PFSK-1 (cell line): ENCODE results near the gene IPO5.

Experiments
- FOXP2 ChIP-seq: optimal IDR thresholded peaks from 2 replicates; pipeline ENCODE3; 2011; ENCODE audit warnings: borderline replicate concordance, control low read depth, inconsistent platforms; ENCODE audit not compliant: insufficient read depth; ENCODE audit errors: extremely low read length, extremely low read depth
- POLR2AphosphoS5 ChIP-seq: IDR thresholded peaks from 2 replicates; pipeline ENCODE4 v1.6.1; 2012; ENCODE audit warnings: low read depth, mild to moderate bottlenecking, control low read depth, low read length, moderate library complexity
- REST ChIP-seq, 2 experiments: IDR thresholded peaks; 2 replicates each; pipeline versions ENCODE4 v1.6.1 to v1.8.0; 2011 to 2012; ENCODE audit warnings: low read depth in 2 of 2, low read length in 2 of 2, control low read depth in 1 of 2, inconsistent platforms in 1 of 2, mild to moderate bottlenecking in 1 of 2, moderate library complexity in 1 of 2; ENCODE audit not compliant: insufficient read depth in 1 of 2
- SIN3A ChIP-seq: IDR thresholded peaks from 2 replicates; pipeline ENCODE4 v1.6.1; 2012; ENCODE audit warnings: mild to moderate bottlenecking, low read length, moderate library complexity, borderline replicate concordance; ENCODE audit not compliant: insufficient read depth
- TAF1 ChIP-seq: IDR thresholded peaks from 2 replicates; pipeline ENCODE4 v1.6.1; 2012; ENCODE audit warnings: low read length, control low read depth, borderline replicate concordance; ENCODE audit not compliant: insufficient read depth

Gene IPO5

GRCh38 chr13:98022210-98022609 is 68.7 kb downstream of the IPO5 start:
- TF ChIP-seq SIN3A (no peak), POLR2AphosphoS5 (no peak), FOXP2 (no peak), REST (IDR thresholded peaks at IDR 0.05; ENCODE audit: insufficient read depth in 1 of 2, low read depth in 2 of 2, low read length in 2 of 2) (no peak), TAF1 (no peak)

GRCh38 chr13:98025480-98026025 is 72.1 kb downstream of the IPO5 start:
- TF ChIP-seq REST (IDR thresholded peaks at IDR 0.05; ENCODE audit: insufficient read depth in 1 of 2, low read depth in 2 of 2, low read length in 2 of 2) (no peak), POLR2AphosphoS5 (no peak), SIN3A (no peak), TAF1 (no peak)

GRCh38 chr13:98026457-98026857 is 73.0 kb downstream of the IPO5 start:
- TF ChIP-seq FOXP2 (no peak), TAF1 (no peak), POLR2AphosphoS5 (no peak), SIN3A (no peak), REST (IDR thresholded peaks at IDR 0.05; ENCODE audit: insufficient read depth in 1 of 2, low read depth in 2 of 2, low read length in 2 of 2) (no peak)

GRCh38 chr13:98032168-98032567 is 78.7 kb downstream of the IPO5 start:
- TF ChIP-seq REST (IDR thresholded peaks at IDR 0.05; ENCODE audit: insufficient read depth in 1 of 2, low read depth in 2 of 2, low read length in 2 of 2) (no peak), TAF1 (no peak), SIN3A (no peak), POLR2AphosphoS5 (no peak), FOXP2 (no peak)

- TF ChIP-seq POLR2AphosphoS5 = no peak
- no peak for TF ChIP-seq TAF1
- no peak for TF ChIP-seq REST (IDR thresholded peaks at IDR 0.05; ENCODE audit: insufficient read depth in 1 of 2, low read depth in 2 of 2, low read length in 2 of 2)
- TF ChIP-seq FOXP2 = no peak
- no peak for TF ChIP-seq SIN3A
Observed at GRCh38 chr13:98033277-98034247, 80.1 kb downstream of the IPO5 start.
